HG03139 (cell line): ENCODE data around the gene SUN2.
A peak's percentile ranks its signal among the peaks of the same experiment; 100 is the strongest.

Source experiments
- ATAC-seq: cut with Tn5 transposase; IDR thresholded peaks from one replicate; pipeline ENCODE4 v1.9.1; 2021; ENCODE audit not compliant: unreplicated experiment

Gene SUN2

DNA sequence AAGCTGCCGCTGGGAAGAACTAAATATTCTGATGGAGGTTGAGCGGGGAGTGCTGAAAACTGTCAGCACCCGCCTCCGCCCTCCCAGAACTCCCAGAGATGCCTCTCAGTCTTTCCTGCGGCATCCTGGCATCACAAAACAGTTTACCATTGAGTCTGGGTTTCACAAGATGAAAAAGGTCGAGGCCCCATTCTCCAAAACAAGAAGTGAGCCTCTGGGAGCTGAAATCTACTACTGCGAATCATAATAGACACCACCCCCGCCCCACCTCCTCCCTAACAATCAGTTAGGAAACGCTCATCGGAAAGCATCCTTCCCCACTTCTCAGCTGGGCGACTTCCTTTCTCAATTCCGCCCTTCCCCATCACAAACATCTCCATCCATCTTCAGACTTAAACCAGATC, 1.0 kb downstream of the SUN2 start:
- no peak for ATAC-seq

DNA sequence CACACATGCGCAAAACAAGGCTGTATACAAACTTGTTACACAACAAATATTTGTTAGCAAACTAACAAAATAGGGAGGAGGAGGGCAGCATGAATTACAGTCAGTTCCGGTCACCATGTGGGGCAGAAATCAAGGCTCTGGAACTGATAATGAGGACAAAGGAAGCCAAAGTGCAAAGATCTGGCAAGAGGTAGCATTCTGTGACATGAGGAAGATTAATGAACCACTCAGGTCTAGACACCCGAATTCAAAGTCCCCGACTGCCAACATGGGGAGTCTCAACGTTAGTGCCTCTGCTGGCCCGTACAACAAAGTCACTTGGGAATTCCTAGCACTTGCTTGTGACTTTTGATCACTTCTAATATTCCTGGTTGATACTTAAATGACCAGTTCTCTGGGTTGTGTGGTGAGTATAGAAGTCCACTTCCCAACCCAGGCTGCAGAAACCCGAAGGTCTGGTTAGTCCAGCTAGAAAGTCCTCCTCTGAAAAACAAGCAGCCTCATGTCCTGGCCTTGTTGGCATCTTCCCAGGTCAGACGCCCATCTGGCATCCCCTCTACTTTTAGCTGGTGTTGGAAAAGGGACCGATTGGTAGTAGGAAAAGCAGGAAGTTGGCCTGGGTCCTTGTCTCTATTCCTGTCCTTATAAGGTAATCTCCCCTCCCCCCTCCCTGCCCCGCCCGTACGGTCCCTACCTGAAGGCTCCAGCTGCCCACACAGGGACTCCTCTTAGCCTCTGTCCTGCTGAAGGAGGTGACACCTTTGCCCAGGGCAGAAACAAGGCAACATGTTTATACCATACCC, 1.6 kb downstream of the SUN2 start:
- ATAC-seq = no peak

- ATAC-seq = peak; percentile 38
Measured at GRCh38 chr22:38751422-38752346, 4.1 kb downstream of the SUN2 start.

DNA sequence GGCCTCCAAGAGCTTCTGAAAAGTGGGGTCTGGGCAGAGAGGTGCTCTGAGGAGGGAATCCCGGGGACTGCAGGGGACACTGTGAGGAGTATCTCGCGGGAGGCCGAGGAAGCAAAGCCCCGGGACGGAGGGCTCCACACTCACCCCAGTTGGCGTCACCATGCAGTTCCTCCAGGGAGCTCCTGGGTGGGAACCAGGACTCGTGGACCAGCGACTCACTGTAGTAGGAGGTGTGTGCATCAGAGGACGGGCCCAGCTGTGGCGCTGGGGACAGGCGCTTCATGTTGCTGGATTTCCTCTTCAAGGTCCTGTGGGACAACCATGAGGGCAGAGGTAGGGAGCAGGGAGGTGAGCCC, 4.8 kb downstream of the SUN2 start:
- no peak for ATAC-seq

DNA sequence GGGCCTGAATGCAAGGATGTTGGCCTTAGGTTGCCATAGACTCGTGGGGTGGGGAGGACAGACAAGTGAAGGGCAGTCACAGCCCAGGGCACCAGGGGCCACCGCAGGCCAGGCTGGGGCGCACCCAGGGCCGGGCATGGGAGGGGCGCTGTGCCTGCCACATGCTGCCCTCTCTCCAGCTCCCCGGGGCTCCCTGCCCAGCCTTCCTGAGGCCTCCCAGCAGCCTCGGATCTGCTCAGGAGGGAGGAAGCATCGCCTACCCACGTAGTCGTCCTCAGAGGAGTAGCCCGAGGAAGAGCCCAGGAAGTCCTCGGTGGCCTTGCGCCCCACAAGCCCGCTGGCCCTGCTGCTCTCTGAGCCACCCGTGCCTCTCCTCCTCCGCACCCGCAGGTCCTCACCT, 5.2 kb downstream of the SUN2 start:
- no peak for ATAC-seq

DNA sequence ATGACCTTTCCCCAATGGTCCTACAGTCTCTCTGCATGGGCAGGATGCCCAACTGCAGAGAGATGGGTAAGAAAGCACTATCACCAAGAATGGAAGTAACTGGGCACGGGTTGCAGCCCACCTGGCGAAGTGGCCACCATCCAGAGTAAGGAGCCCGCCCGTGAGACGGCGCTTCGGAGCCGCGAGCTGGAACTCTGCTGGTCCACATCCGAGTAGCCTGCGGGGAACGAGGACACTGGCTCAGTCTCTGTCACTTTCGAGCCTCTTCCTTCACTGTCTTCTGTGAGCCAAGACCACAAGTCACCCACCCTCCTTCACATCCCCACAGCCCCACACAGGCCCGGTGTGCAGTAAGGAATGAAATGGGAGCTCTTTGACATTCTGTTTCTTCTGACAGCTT, 5.7 kb downstream of the SUN2 start:
- ATAC-seq = no peak

DNA sequence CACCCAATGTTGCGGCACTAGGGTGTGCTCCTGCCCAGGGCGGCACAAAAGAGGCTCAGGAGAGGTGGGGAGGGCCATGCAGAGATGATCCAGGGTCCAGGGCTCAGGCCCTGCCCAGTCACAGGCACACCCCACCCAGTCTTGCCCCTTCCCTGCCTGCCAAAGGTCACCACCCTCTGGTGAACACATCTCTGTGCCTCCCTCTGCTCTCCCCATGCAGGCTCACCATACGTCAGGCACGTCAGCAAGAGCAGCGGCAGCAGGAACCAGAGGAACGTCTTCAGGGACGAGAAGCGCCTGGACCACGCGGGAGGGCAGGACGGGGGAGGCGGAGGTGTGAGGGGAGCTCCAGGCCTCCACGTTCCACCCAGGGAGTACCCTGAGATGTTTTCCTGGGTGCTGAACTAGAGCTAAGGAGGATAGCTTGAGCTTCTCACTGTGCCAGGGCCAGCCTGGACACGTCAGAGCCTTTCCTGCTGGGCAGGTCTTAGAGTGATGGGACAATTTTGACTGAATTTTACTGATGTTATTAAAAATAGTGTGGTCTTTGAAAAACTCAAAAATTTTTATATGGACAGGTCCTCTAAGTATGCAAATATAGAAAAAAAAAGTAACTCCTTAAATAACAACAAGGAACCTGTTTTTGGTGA, 7.2 kb downstream of the SUN2 start:
- no peak for ATAC-seq

GRCh38 chr22:38745676-38746460, 9.9 kb downstream of the SUN2 start:
- no peak for ATAC-seq

- no peak for ATAC-seq
Measured at GRCh38 chr22:38744981-38745380, 10.8 kb downstream of the SUN2 start.

DNA sequence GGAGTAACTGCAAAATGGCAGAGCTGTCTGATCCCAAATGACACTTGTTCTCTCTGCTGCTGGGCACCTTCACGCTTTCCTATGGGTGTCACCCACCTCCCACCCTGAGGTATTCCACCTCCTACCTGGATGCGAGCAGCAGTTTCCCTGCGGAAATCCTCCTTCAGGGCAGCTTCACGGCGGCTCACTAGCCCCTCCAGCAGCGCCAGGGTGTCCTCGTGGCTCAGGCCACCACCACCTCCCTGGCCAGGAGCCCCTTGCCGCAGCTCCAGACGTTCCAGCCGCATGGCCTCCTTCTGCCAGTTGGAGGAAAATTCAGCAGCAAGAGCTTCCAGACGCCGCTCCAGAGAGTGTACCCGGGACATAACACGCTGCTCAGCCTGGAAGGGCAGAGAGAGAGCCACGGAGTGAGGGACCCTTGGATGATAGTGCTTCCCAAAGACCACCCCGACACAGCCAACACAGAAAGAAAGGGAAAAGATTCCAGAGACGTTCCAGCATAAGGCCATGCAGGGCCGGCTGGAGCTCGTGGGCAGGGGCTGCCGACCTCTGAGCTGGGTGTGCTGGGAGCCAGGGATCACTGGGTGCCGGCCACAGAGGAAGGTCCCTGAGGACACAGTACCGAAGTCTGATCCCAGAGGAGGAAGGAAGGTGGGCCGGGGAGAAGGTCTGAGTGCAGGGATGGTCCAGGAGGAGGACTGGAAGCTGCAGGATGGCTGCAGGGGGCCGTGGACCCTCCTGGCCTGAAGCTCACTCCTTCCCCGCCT, 13.4 kb downstream of the SUN2 start:
- no peak for ATAC-seq

- ATAC-seq = no peak
Measured at GRCh38 chr22:38741576-38741975, 14.2 kb downstream of the SUN2 start.

GRCh38 chr22:38741166-38741565, 14.6 kb downstream of the SUN2 start:
- no peak for ATAC-seq

DNA sequence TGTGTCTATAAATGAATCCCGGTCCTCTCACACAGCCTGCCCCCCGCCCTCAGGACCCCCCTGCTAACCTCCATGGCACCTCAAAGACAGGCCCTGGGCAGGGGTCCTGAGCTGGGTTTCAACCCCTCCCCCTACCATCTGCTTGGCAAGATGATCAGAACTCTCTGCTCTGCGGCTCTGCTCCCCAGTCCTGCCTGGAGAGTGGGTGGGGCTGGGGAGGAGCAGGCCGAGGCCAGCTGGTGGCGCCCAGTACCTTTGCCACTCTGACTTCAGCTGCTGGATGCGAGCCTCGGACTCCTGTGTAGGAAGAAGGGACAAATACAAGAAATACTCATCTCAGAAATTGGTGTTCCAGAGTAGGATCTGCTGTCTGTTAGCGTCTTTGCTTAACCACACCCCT, 15.0 kb downstream of the SUN2 start:
- no peak for ATAC-seq

- no peak for ATAC-seq
Measured at GRCh38 chr22:38740116-38740723, 15.6 kb downstream of the SUN2 start.

- no peak for ATAC-seq
Measured at GRCh38 chr22:38739300-38740055, 16.3 kb downstream of the SUN2 start.

DNA sequence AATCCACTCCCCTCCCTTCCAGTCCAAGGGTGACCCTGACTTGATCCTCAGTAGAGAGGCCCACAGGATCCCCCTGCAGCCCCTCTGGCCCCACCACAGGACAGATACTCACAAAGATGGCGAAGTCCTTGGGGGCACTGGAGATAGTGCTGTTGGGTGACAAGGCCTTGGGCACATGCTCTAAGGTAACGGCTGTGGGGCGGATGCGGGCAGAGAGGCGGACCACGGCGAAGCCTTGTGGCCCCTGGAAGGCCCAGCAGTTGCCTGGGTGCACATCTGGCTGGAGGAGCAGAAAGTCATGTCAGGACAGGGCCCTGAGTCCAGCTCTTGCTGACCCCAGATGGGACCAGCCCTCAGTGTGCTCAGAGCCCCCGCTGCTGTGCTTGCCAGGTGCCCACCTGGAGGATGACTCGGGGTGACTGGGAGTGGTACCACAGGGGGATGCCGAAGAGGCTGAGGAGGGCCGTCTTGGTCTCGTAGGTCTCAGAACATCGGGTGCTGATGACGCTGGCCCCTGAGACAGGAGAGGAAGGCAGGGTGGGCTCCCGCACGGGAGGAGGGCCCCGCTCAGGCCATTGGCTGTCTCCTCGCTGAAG, 17.2 kb downstream of the SUN2 start:
- ATAC-seq = no peak

DNA sequence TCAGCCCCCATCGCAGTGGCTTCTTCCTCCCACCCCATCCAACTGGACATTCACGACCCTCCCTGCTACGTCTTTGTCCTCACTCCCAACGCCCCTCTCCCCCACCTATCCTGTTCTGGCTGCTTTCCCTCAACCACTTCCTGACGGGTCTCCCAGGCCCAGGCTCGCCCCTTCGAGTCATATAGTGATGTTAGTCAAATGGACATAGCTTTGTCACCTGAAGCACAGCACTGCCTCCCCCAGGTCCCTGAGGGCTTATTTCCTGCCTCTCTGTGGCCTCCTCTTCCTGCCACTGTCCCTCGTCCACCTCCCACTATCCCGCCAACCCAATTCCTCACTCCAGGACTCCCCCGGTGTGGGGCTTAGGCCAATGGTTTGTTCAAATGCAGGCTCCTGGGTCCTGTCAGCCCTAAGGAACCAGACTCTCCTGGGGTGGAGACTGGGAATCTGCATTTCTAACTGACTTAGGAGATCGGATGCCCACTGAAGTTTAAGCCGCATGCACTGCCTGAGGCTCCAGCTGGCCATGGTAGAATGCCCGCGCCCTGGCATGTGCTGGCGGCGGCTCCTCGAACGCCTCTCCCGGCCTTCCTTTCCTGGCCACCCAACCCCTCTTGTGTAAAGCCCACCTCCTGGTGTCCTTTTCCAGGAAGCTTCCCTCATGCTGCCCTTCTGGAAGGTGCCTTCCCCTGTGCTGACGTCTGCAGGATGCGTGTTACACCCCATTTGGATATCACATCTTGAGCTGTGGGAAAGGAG, 18.3 kb downstream of the SUN2 start:
- no peak for ATAC-seq

GRCh38 chr22:38736257-38736570, 19.6 kb downstream of the SUN2 start:
- no peak for ATAC-seq
